GM13977 (cell line): ENCODE data around the gene EPG5.

Source experiments
- DNase-seq: peaks from one replicate; pipeline ENCODE4 v3.0.0; 2012; ENCODE audit warnings: low spot score
- CTCF ChIP-seq: IDR thresholded peaks from 2 replicates; pipeline ENCODE4 v1.5.1; 2012; ENCODE audit warnings: mild to moderate bottlenecking, control low read depth; ENCODE audit not compliant: insufficient read depth; ENCODE audit errors: extremely low read depth, missing control alignments
- in situ Hi-C: fragments of 300-500 bp; cut with MboI; formaldehyde crosslinking; loops from one replicate; pipeline ENCODE4 v1.12.0; 2022; ENCODE audit warnings: low sequenced_read_pairs, low pct_unique_long_range_greater_than_20kb, mixed read lengths, inconsistent platforms; ENCODE audit not compliant: unreplicated experiment

EPG5 gene

GRCh38 chr18:45845410-45845809, 121.7 kb downstream of the EPG5 start:
- DNase-seq: no peak
- in situ Hi-C loops: no loop called here
- TF ChIP-seq CTCF: no peak

GRCh38 chr18:45844938-45845337, 122.2 kb downstream of the EPG5 start:
- no peak for DNase-seq

GRCh38 chr18:45843019-45843418, 124.1 kb downstream of the EPG5 start:
- in situ Hi-C loops: no loop called here
- TF ChIP-seq CTCF: no peak
- DNase-seq: no peak

More at GRCh38 chr18:45844938-45845337, 122.2 kb downstream of the EPG5 start:
- in situ Hi-C loops: no loop called here
- TF ChIP-seq CTCF: no peak

GRCh38 chr18:45841765-45842442, 125.2 kb downstream of the EPG5 start:
- in situ Hi-C loops: no loop called here

GRCh38 chr18:45841060-45841764, 125.9 kb downstream of the EPG5 start:
- DNase-seq: no peak
- in situ Hi-C loops: no loop called here
- no peak for TF ChIP-seq CTCF

More at GRCh38 chr18:45841765-45842442, 125.2 kb downstream of the EPG5 start:
- DNase-seq: no peak
- no peak for TF ChIP-seq CTCF

- peak; percentile 31 for TF ChIP-seq CTCF
- in situ Hi-C loops: no loop called here
- no peak for DNase-seq
Observed at GRCh38 chr18:45839414-45840395, 127.4 kb downstream of the EPG5 start.
